Endothelial cell of umbilical vein (primary cell): Measurements from ENCODE around the gene DLGAP1. TPM values are rescaled to one million over a fixed set of nuclear protein-coding genes. Genes with fewer than 3 reads are reported as not detected.

ENCODE experiments used
- BruUV-seq: library from RNA; stranded (reverse); fragments of 400-500 nt; replicated peaks from 2 replicates; lab custom pipeline; 2021; lab: Mats Ljungman, UMichigan
- CTCF ChIA-PET: fragments of 300-600, 350-600 bp; sonication (Branson Sonifier 250); formaldehyde crosslinking; loops from one replicate; lab custom pipeline; 2021; ENCODE audit warnings: antibody characterized with exemption, inconsistent platforms; lab: Charles Lee
- POLR2A ChIA-PET: fragments of 300-600, 350-600 bp; sonication (Branson Sonifier 250); formaldehyde crosslinking; loops from one replicate; lab custom pipeline; 2021; ENCODE audit warnings: antibody characterized with exemption, inconsistent platforms; lab: Charles Lee
- DNase-seq: peaks from one replicate; pipeline ENCODE4 v3.0.0-alpha.2; 2011; ENCODE audit warnings: low read depth, low spot score
- FAIRE-seq: peaks from 2 replicates; lab custom pipeline; 2011; peaks lifted over from hg19 to GRCh38; lab: Jason Lieb, UNC
- H2AFZ ChIP-seq: 2 replicates; pipeline ENCODE4 v1.6.0; 2012; ENCODE audit warnings: low read depth, low read length, control low read depth, inconsistent platforms
- H3K27ac ChIP-seq: 2 replicates; pipeline ENCODE4 v1.5.1; 2011; ENCODE audit warnings: low read depth, mild to moderate bottlenecking, control low read depth, low read length, moderate library complexity; ENCODE audit not compliant: insufficient read depth
- H3K27me3 ChIP-seq, 2 experiments: 2 replicates each; pipeline versions ENCODE4 v1.6.0 to v1.6.1; 2011; ENCODE audit warnings: low read length in 2 of 2, mixed read lengths in 1 of 2; ENCODE audit not compliant: control insufficient read depth in 2 of 2, insufficient read depth in 2 of 2
- H3K36me3 ChIP-seq, 2 experiments: 2 replicates in 1 of 2; 3 replicates in 1 of 2; pipeline ENCODE4 v1.5.1; 2011; ENCODE audit warnings: low read length in 2 of 2, mild to moderate bottlenecking in 1 of 2, moderate library complexity in 1 of 2; ENCODE audit not compliant: control insufficient read depth in 2 of 2, insufficient read depth in 2 of 2; ENCODE audit errors: extremely low read depth in 1 of 2
- H3K4me1 ChIP-seq: 3 replicates; pipeline ENCODE4 v1.5.1; 2011; ENCODE audit warnings: mild to moderate bottlenecking, low read length; ENCODE audit not compliant: control insufficient read depth, insufficient read depth; ENCODE audit errors: extremely low read depth
- H3K4me2 ChIP-seq: 2 replicates; pipeline ENCODE4 v1.6.1; 2011; ENCODE audit warnings: low read length, control low read depth, mixed read lengths; ENCODE audit not compliant: insufficient read depth
- H3K4me3 ChIP-seq, 3 experiments: fragments of 200-600 bp in 1 of 3; sonication (generic), shearing (Covaris generic) in 1 of 3; replicated peaks in 1 of 3; 2 replicates each; pipeline ENCODE4 v1.5.1; 2011 to 2016; ENCODE audit warnings: control low read depth in 3 of 3, low read length in 3 of 3, mild to moderate bottlenecking in 2 of 3, inconsistent platforms in 1 of 3, low read depth in 1 of 3, moderate library complexity in 1 of 3; ENCODE audit not compliant: insufficient read depth in 1 of 3
- H3K79me2 ChIP-seq: 2 replicates; pipeline ENCODE4 v1.6.0; 2012; ENCODE audit warnings: low read length, inconsistent platforms; ENCODE audit not compliant: control insufficient read depth, insufficient read depth
- H3K9ac ChIP-seq: replicated peaks from 2 replicates; pipeline ENCODE3; 2011; ENCODE audit warnings: low read length, control low read depth; ENCODE audit not compliant: insufficient read depth; ENCODE audit errors: extremely low read depth
- H3K9me1 ChIP-seq: replicated peaks from 3 replicates; pipeline ENCODE4 v1.6.0; 2011; ENCODE audit warnings: mild to moderate bottlenecking, low read length; ENCODE audit not compliant: control insufficient read depth, insufficient read depth; ENCODE audit errors: extremely low read depth
- H3K9me3 ChIP-seq: replicated peaks from 2 replicates; pipeline ENCODE4 v1.5.1; 2012; ENCODE audit warnings: low read length, inconsistent platforms; ENCODE audit not compliant: control insufficient read depth, insufficient read depth
- H4K20me1 ChIP-seq: replicated peaks from 2 replicates; pipeline ENCODE3; 2011; ENCODE audit warnings: mild to moderate bottlenecking, low read length; ENCODE audit not compliant: control insufficient read depth, insufficient read depth; ENCODE audit errors: extremely low read depth
- JUN ChIP-seq: IDR thresholded peaks from 2 replicates; pipeline ENCODE4 v1.6.1; 2011; ENCODE audit warnings: borderline replicate concordance, low read depth; ENCODE audit not compliant: insufficient read length, insufficient read depth
- MYC ChIP-seq: IDR thresholded peaks from one replicate; pipeline ENCODE4 v1.6.1; 2011; ENCODE audit warnings: mild to moderate bottlenecking, low read depth, low read length
- POLR2A ChIP-seq: IDR thresholded peaks from 2 replicates; pipeline ENCODE4 v1.6.1; 2012; ENCODE audit warnings: low read depth, mild to moderate bottlenecking, control low read depth, low read length
- POLR2AphosphoS5 ChIP-seq: IDR thresholded peaks from 2 replicates; pipeline ENCODE4 v1.6.1; 2012; ENCODE audit warnings: low read depth, mild to moderate bottlenecking, control low read depth, low read length, moderate library complexity; ENCODE audit not compliant: insufficient read depth
- dilution Hi-C: fragments of 300-500 bp; cut with MboI; formaldehyde crosslinking; loops from one replicate; pipeline ENCODE4 v1.15.0; 2019; ENCODE audit warnings: low sequenced_read_pairs; ENCODE audit not compliant: extremely low pct_ligation_motif_present
- intact Hi-C: fragments of 100-400 bp; cut with micrococcal nuclease; formaldehyde crosslinking; loops from one replicate; pipeline ENCODE4 v1.10.0; 2022
- polyA plus RNA-seq, 4 experiments: library from polyadenylated mRNA; depleted of rRNA in 3 of 4; stranded (reverse) in 3 of 4; unstranded in 1 of 4; fragments of >200 nt; gene quantifications; 2 replicates each; pipeline versions ENCODE4 v1.2.1 to v1.2.3, GENCODE V29; 2011 to 2012; ENCODE audit warnings: missing spikeins in 1 of 4
- total RNA-seq: library from RNA; stranded (reverse); gene quantifications from 2 replicates; pipeline ENCODE4 v1.2.3, GENCODE V29; 2021
- TF ChIP-seq, protein P1 (sequence below): IDR thresholded peaks from 2 replicates; pipeline ENCODE4 v1.6.1; 2011; ENCODE audit not compliant: insufficient read depth, insufficient read length

The DLGAP1 gene
- total and polyA plus RNA-seq, 2 donors (not counting 3 experiments of a cell fraction or from before 2014, with no cell fraction given): 0.04 TPM; not detected in 1

DNA sequence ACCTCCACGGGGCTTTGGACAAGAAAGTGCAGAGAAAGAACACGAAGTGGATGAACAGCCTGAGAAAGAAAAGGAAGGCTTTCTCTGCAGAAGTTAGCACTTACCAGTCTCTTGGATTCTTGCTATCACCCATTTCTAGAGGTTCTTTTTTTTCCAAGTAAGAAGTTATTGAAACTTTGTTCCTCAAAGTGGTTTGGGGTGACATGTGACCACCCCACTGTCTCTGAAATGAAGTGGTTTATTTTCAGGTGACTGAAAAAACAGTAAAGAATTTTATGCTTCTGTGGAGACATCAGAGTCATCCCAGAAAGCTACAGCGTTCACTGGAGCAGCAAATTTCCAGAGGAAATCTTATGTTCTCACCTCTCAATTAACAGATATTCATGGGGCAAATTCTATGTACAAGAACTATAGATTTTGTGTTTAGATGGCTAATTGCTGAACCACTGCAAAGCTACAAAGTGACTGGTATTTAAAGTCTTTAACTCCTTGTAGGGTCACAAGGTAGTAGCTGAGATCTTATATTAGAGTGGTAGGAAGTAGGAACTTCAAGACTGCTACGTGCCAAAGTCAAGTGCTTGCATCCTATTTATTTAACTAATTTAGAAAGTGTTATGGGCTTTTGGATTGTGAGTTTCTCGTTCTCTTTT lies 737.6 kb downstream of the DLGAP1 start:
- H3K27ac ChIP-seq: no peak overlapping the region
- TF ChIP-seq MYC: no peak
- H3K4me3 ChIP-seq: no peak overlapping the region
- BruUV-seq: no TSS peak
- ChIA-PET POLR2A (no interaction called here), CTCF (interaction anchor here (0.9 kb wide), 1 partner anchor 92 kb away, joined by 3 read pairs; no protein-coding TSS in a partner anchor)
- no peak overlapping the region for H3K9ac ChIP-seq
- H3K4me2 ChIP-seq: no peak overlapping the region
- no peaks in the 10 kb centered on the region for H3K9me1 ChIP-seq
- H3K36me3 ChIP-seq: no peaks in the 10 kb centered on the region
- dilution Hi-C loops: no loop called here
- no peak overlapping the region for H2AFZ ChIP-seq
- DNase-seq (no peak), FAIRE-seq (no peak)
- H3K4me1 ChIP-seq: peaks cover 6% of the 10 kb centered on the region
- no peaks in the 10 kb centered on the region for H3K9me3 ChIP-seq
- H3K27me3 ChIP-seq: no peaks in the 10 kb centered on the region
- intact Hi-C loops: no loop called here
- no peaks in the 10 kb centered on the region for H3K79me2 ChIP-seq
- H4K20me1 ChIP-seq: no peaks in the 10 kb centered on the region

DNA sequence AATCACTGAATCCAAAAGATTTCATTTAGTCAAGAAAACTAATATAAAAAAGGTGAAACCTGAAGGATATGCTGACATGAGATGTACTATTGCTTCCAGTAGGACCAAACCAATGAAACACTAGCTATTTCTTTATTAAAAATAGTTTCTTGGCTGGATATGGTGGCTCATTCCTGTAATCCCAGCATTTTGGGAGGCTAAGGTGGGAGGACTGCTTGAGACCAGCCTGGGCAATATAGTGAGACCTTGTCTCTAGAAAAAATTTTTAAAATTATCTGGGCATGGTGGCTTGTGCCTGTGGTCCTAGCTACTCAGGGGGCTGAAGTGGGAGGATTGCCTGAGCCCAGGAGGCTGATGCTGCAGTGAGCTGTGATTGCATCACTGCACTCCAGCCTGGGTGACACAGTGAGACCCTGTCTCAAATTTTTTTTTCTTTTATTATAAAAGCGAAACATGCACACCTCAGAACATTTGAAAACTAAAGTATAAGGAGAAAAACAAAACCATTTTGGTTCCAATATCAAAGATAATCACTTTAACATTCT lies 738.9 kb downstream of the DLGAP1 start:
- H3K79me2 ChIP-seq: no peaks in the 10 kb centered on the region
- intact Hi-C loops (no loop called here), dilution Hi-C loops (no loop called here)
- H3K36me3 ChIP-seq: no peaks in the 10 kb centered on the region
- no peaks in the 10 kb centered on the region for H3K9me3 ChIP-seq
- H3K4me2 ChIP-seq: no peak overlapping the region
- FAIRE-seq: no peak
- ChIA-PET CTCF (interaction anchor here (1.5 to 2.5 kb wide), 4 partner anchors 10 to 153 kb away, joined by 5 to 14 read pairs (median 8); no protein-coding TSS in a partner anchor), POLR2A (no interaction called here)
- H3K4me1 ChIP-seq: peaks cover 12% of the 10 kb centered on the region
- no peak for DNase-seq
- H2AFZ ChIP-seq: no peak overlapping the region
- no peaks in the 10 kb centered on the region for H4K20me1 ChIP-seq
- H3K4me3 ChIP-seq: no peak overlapping the region
- TF ChIP-seq POLR2AphosphoS5 (no peak), JUN (no peak), POLR2A (no peak)
- TF ChIP-seq, protein P1, sequence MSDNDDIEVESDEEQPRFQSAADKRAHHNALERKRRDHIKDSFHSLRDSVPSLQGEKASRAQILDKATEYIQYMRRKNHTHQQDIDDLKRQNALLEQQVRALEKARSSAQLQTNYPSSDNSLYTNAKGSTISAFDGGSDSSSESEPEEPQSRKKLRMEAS: no peak
- no peaks in the 10 kb centered on the region for H3K27me3 ChIP-seq
- H3K9ac ChIP-seq: no peak overlapping the region
- BruUV-seq: no TSS peak
- no peaks in the 10 kb centered on the region for H3K9me1 ChIP-seq
- H3K27ac ChIP-seq: no peak overlapping the region
